ENCODE results near the gene HTR3E. TPM values are rescaled to one million over a fixed set of nuclear protein-coding genes. Genes with fewer than 3 reads are reported as not detected.
"Not testable (repeated sequence)": the region's sequence is repeated elsewhere in the genome, so short reads cannot be mapped to it uniquely, and the experiment has no call there.

HTR3E gene
- total RNA-seq, 6 experiments from 2014 or later = not detected

- Histone ChIP-seq H3K27me3 (no peaks in the 10 kb centered on the region), H3K4me3 (no peak overlapping the region), H3K4me1 (peaks cover 0 to 10% (median 0%) of the 10 kb centered on the region in 4 donors), H3K9me3 (no peaks in the 10 kb centered on the region), H3K27ac (no peak overlapping the region), H3K36me3 (peaks cover 0 to 19% (median 2%) of the 10 kb centered on the region in 4 donors)
- TF ChIP-seq POLR2A (IDR thresholded peaks at IDR 0.05) = no peak
- TF ChIP-seq CTCF (IDR thresholded peaks at IDR 0.05) = no peak
- intact Hi-C loops (cut with DNase I) = loop anchor here (10.0 kb wide), 1 partner anchor 96 kb away; the partner anchor contains the start of genes ALG3 (in 2 of the 2) and EEF1AKMT4 (in 2 of the 2)
- 91% methylated on average over 6 of the region's 6 CpGs for WGBS (ENCODE audit: insufficient coverage, low coverage, low lambda C conversion rate, missing lambda C conversion rate)
- ATAC-seq = no peak
- no peak for DNase-seq
Observed at GRCh38 chr3:184149123-184149522, 52.3 kb downstream of the HTR3E start.

- ATAC-seq = peak in 3 of 4 donors; percentile 26 to 34 (median 29)
- H3K36me3 ChIP-seq = peaks cover 0 to 15% (median 2%) of the 10 kb centered on the region in 4 donors
- 31% methylated on average over 2 of the region's 6 CpGs for WGBS (ENCODE audit: insufficient coverage, low coverage, low lambda C conversion rate, missing lambda C conversion rate)
- not testable (repeated sequence) for H3K4me1 ChIP-seq, H3K27me3 ChIP-seq, DNase-seq, H3K4me3 ChIP-seq, H3K9me3 ChIP-seq, H3K27ac ChIP-seq
- intact Hi-C loops (cut with DNase I) = loop anchor here (10.0 kb wide), 1 partner anchor 95 kb away; the partner anchor contains the start of genes ALG3 (in 2 of the 2) and EEF1AKMT4 (in 2 of the 2)
Observed at GRCh38 chr3:184149770-184150169, 52.9 kb downstream of the HTR3E start.

GRCh38 chr3:184154885-184155643 lies 58.2 kb downstream of the HTR3E start, which contains the start of gene DVL3:
Gene DVL3 (plus strand): TSS chr3:184155377. CDS start chr3:184155636, 259 bp downstream.
- 1% methylated on average over 14 of the region's 84 CpGs for WGBS (ENCODE audit: insufficient coverage, low coverage, low lambda C conversion rate, missing lambda C conversion rate)
- peaks cover 0 to 26% (median 11%) of the 10 kb centered on the region in 4 donors for H3K4me1 ChIP-seq

GRCh38 chr3:184155644-184156521 lies 59.0 kb downstream of the HTR3E start:
- Histone ChIP-seq H3K36me3 (no peaks in the 10 kb centered on the region), H3K4me3 (peak overlapping the region; percentile 86 to 93 (median 93)), H3K9me3 (no peaks in the 10 kb centered on the region), H3K4me1 (peaks cover 0 to 28% (median 11%) of the 10 kb centered on the region in 4 donors), H3K27me3 (no peaks in the 10 kb centered on the region), H3K27ac (peak overlapping the region; percentile 54 to 75 (median 62))
- WGBS (ENCODE audit: insufficient coverage, low coverage, low lambda C conversion rate, missing lambda C conversion rate) = 0% methylated on average over 25 of the region's 47 CpGs
- DNase-seq (peak in 1 of 3 donors; percentile 46), ATAC-seq (peak; percentile 8 to 46 (median 21))
- TF ChIP-seq CTCF (IDR thresholded peaks at IDR 0.05) (no peak), POLR2A (IDR thresholded peaks at IDR 0.05) (no peak)
- intact Hi-C loops (cut with DNase I) = no loop called here

More at GRCh38 chr3:184154885-184155643, 58.2 kb downstream of the HTR3E start, which contains the start of gene DVL3:
- peak within 1 kb of the TSS; percentile 86 to 93 (median 93) for H3K4me3 ChIP-seq
- H3K27ac ChIP-seq = peak within 1 kb of the TSS; percentile 54 to 75 (median 62)
- H3K36me3 ChIP-seq = no peaks in the 10 kb centered on the region
- DNase-seq (peak; percentile 81 to 84 (median 82)), ATAC-seq (peak; percentile 90 to 96 (median 93))
- TF ChIP-seq POLR2A (IDR thresholded peaks at IDR 0.05) (peak; percentile 54), CTCF (IDR thresholded peaks at IDR 0.05) (peak in 1 of 4 donors; percentile 8)
- no peaks in the 10 kb centered on the region for H3K9me3 ChIP-seq
- H3K27me3 ChIP-seq = no peaks in the 10 kb centered on the region
- intact Hi-C loops (cut with DNase I) = no loop called here
